Cardiac fibroblast (primary cell): ENCODE measurements around the gene ECE2.
"Not testable (repeated sequence)": the region's sequence is repeated elsewhere in the genome, so short reads cannot be mapped to it uniquely, and the experiment has no call there.

ENCODE experiments used
- DNase-seq, 2 donors: peaks; one replicate each; pipeline versions ENCODE4 v3.0.0 to v3.0.0-alpha.2; 2010; ENCODE audit warnings: low read depth in 2 of 2
- H3K4me3 ChIP-seq, 2 donors: replicated peaks in 1 of 2; 1 replicate in 1 of 2; 2 replicates in 1 of 2; pipeline ENCODE4 v1.5.1; 2011; ENCODE audit warnings: low read depth in 2 of 2, low read length in 2 of 2, mild to moderate bottlenecking in 2 of 2, moderate library complexity in 1 of 2
- CTCF ChIP-seq: IDR thresholded peaks from one replicate; pipeline ENCODE4 v1.5.1; 2011; ENCODE audit warnings: low read depth, mild to moderate bottlenecking, low read length, inconsistent platforms

Gene ECE2

GRCh38 chr3:184337981-184338380 lies 62.2 kb downstream of the ECE2 start:
- TF ChIP-seq CTCF, result no peak
- peak overlapping the region; percentile 13 to 69 for H3K4me3 ChIP-seq
- DNase-seq, result no peak

DNA sequence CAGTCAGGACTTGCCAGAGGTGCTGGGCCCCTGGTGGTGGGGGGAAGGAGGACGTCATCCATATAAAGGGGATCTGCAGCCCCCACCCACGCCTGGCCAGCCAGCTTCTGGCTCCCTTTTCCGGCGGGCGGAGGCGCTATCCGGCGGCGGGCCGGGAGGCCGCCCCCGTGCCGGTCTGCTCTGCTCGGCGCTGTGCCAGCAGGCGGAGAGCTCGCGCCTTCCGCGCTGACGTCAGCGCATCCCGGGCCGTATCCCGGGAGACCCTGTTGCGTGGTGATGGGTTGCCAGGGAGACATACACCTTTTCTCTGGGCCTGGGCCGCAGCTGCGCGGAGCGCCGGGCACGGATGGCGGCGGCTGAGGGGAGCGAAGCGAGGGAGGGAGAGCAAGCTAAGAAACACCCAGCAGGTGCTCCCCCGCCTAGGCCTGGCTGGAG lies 62.7 kb downstream of the ECE2 start:
- peak; percentile 91 to 93 for DNase-seq
- H3K4me3 ChIP-seq, result peak overlapping the region; percentile 30 to 49
- TF ChIP-seq CTCF, result peak; percentile 23

- no peak for TF ChIP-seq CTCF
- no peak for DNase-seq
- H3K4me3 ChIP-seq, result peak overlapping the region; percentile 30 to 49
Measured at GRCh38 chr3:184339001-184339400, 63.2 kb downstream of the ECE2 start.

DNA sequence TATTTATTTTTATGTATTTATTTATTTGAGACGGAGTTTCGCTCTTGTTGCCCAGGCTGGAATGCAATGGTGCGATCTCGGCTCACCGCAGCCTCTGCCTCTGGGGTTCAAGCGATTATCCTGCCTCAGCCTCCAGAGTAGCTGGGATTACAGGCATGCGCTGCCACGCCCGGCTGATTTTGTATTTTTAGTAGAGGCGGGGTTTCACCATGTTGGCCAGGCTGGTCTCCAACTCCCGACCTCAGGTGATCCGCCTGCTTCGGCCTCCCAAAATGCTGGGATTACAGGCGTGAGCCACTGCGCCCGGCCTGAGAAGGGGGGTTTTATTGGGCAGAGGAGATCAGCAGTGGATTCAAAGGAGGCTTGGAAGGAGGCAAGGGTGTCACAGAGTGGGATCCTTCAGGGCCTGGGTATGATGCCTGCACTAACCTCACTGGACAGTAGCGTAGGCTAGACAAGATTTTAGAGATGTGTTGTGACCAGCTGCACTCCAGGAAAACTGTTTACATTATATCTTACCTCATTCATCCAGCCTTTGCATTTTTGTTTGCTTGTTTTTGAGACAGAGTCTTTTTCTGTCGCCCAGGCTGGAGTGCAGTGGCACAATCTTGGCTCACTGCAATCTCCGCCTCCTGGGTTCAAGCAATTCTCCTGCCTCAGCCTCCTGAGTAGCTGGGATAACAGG lies 63.8 kb downstream of the ECE2 start:
- DNase-seq, H3K4me3 ChIP-seq: not testable (repeated sequence)

GRCh38 chr3:184341925-184342324 lies 66.1 kb downstream of the ECE2 start:
- TF ChIP-seq CTCF, result no peak

More at GRCh38 chr3:184341925-184342324, 66.1 kb downstream of the ECE2 start:
- no peak for DNase-seq
- H3K4me3 ChIP-seq, result no peak overlapping the region
